GM13976 (cell line): Measurements from ENCODE around the gene RAF1.

Source experiments
- DNase-seq: peaks from one replicate; pipeline ENCODE4 v3.0.0; 2012; ENCODE audit warnings: low spot score
- CTCF ChIP-seq: IDR thresholded peaks from 2 replicates; pipeline ENCODE4 v1.5.1; 2012; ENCODE audit warnings: borderline replicate concordance, mild to moderate bottlenecking; ENCODE audit not compliant: insufficient read depth; ENCODE audit errors: extremely low read depth, missing control alignments, control extremely low read depth
- in situ Hi-C: fragments of 300-500 bp; cut with MboI; formaldehyde crosslinking; loops from one replicate; pipeline ENCODE4 v1.12.0; 2022; ENCODE audit warnings: low sequenced_read_pairs, mixed read lengths, inconsistent platforms; ENCODE audit not compliant: unreplicated experiment

The RAF1 gene

GRCh38 chr3:12663936-12664908 lies at the start of gene RAF1:
TSS of gene RAF1 (minus strand) at chr3:12664117. CDS start at chr3:12618721, 45,396 bp downstream.
- no peak for TF ChIP-seq CTCF
- DNase-seq, result peak; percentile 98
- in situ Hi-C loops, result no loop called here

GRCh38 chr3:12710062-12710461 lies 46.1 kb upstream of the RAF1 start:
- no peak for DNase-seq
- no peak for TF ChIP-seq CTCF
- in situ Hi-C loops, result no loop called here

- no peak for DNase-seq
- TF ChIP-seq CTCF, result no peak
- in situ Hi-C loops, result no loop called here
These were observed 45.4 kb upstream of the RAF1 start for GRCh38 chr3:12709334-12709733.

- no peak for TF ChIP-seq CTCF
- in situ Hi-C loops, result no loop called here
- DNase-seq, result no peak
These were observed 44.8 kb upstream of the RAF1 start for GRCh38 chr3:12708584-12709192.

GRCh38 chr3:12707449-12707848 lies 43.5 kb upstream of the RAF1 start:
- no peak for DNase-seq
- in situ Hi-C loops, result no loop called here
- TF ChIP-seq CTCF, result no peak

- in situ Hi-C loops, result no loop called here
- DNase-seq, result peak; percentile 76
- peak; percentile 88 for TF ChIP-seq CTCF
These were observed 42.8 kb upstream of the RAF1 start for GRCh38 chr3:12706504-12707253.
